ENCODE measurements around the gene UMAD1.
A peak's percentile ranks its signal among the peaks of the same experiment; 100 is the strongest.

The UMAD1 gene

DNA sequence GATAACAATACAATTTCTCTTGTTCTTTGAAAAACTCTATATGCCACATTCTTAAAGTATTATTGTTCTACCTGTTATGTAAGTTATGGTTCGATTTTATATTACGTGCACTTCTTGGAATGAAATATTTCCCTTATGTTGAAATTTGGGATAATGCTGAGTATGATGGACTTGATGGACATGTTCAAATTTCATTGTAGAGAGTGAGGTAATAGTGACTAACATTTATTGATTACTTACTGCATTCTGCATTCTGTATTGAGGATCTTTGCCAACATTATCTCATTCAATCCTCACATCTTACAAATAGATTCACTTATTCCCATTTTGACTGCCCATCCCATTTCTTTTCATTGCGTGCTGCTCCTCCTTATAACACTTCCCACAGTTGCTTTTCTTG, 208.3 kb downstream of the UMAD1 start:
- Histone ChIP-seq H3K79me2 (ENCODE audit: insufficient read depth, low read length) (no peaks in the 10 kb centered on the region), H3K4me1 (ENCODE audit: insufficient read depth, low read length, poor library complexity, severe bottlenecking) (peaks cover 28% of the 10 kb centered on the region), H3K27me3 (ENCODE audit: insufficient read depth, low read length, poor library complexity, severe bottlenecking) (no peaks in the 10 kb centered on the region), H3K9me3 (ENCODE audit: insufficient read depth, low read depth, low read length) (0 out of 2 replicates have a peak, but pooled peaks cover 6% of the 10 kb centered on the region), H4K20me1 (ENCODE audit: insufficient read depth, low read length, poor library complexity, severe bottlenecking) (no peaks in the 10 kb centered on the region), H3K9ac (ENCODE audit: low read depth, low read length, poor library complexity, severe bottlenecking) (no peak overlapping the region), H3K4me3 (ENCODE audit: low read length, poor library complexity, severe bottlenecking) (peak overlapping the region; percentile 32), H3K36me3 (ENCODE audit: insufficient read depth, low read length) (0 out of 2 replicates have a peak, but pooled peaks cover 3% of the 10 kb centered on the region), H3F3A (ENCODE audit: low read depth) (no peaks in the 10 kb centered on the region), H3K9me2 (replicated peaks; ENCODE audit: low read depth, low read length) (no peaks in the 10 kb centered on the region), H2AFZ (ENCODE audit: low read length) (no peak overlapping the region), H3K4me2 (ENCODE audit: low read depth, low read length, poor library complexity, severe bottlenecking) (peak overlapping the region; percentile 50)
- TF ChIP-seq EZH2phosphoT487 (IDR thresholded peaks at IDR 0.05; ENCODE audit: borderline replicate concordance) (no peak), CTCF (conservative IDR thresholded peaks at IDR 0.05; ENCODE audit: low read length) (no peak)

GRCh38 chr7:7850150-7850549, 209.6 kb downstream of the UMAD1 start:
- H3K36me3 ChIP-seq (ENCODE audit: insufficient read depth, low read length): 0 out of 2 replicates have a peak, but pooled peaks cover 3% of the 10 kb centered on the region
- no peaks in the 10 kb centered on the region for H3K79me2 ChIP-seq (ENCODE audit: insufficient read depth, low read length)
- no peaks in the 10 kb centered on the region for H3F3A ChIP-seq (ENCODE audit: low read depth)
- TF ChIP-seq CTCF (conservative IDR thresholded peaks at IDR 0.05; ENCODE audit: low read length) (no peak), EZH2phosphoT487 (IDR thresholded peaks at IDR 0.05; ENCODE audit: borderline replicate concordance) (no peak)
- H2AFZ ChIP-seq (ENCODE audit: low read length): no peak overlapping the region
- H3K9me2 ChIP-seq (replicated peaks; ENCODE audit: low read depth, low read length): no peaks in the 10 kb centered on the region
- H3K4me3 ChIP-seq (ENCODE audit: low read length, poor library complexity, severe bottlenecking): no peak overlapping the region
- H4K20me1 ChIP-seq (ENCODE audit: insufficient read depth, low read length, poor library complexity, severe bottlenecking): no peaks in the 10 kb centered on the region
- peaks cover 28% of the 10 kb centered on the region for H3K4me1 ChIP-seq (ENCODE audit: insufficient read depth, low read length, poor library complexity, severe bottlenecking)
- H3K9ac ChIP-seq (ENCODE audit: low read depth, low read length, poor library complexity, severe bottlenecking): no peak overlapping the region
- H3K27me3 ChIP-seq (ENCODE audit: insufficient read depth, low read length, poor library complexity, severe bottlenecking): no peaks in the 10 kb centered on the region
- H3K9me3 ChIP-seq (ENCODE audit: insufficient read depth, low read depth, low read length): peaks cover 14% of the 10 kb centered on the region; the same call in 1 of the 2 replicates
- H3K4me2 ChIP-seq (ENCODE audit: low read depth, low read length, poor library complexity, severe bottlenecking): no peak overlapping the region

- no peak overlapping the region for H3K4me2 ChIP-seq (ENCODE audit: low read depth, low read length, poor library complexity, severe bottlenecking)
- H3K4me1 ChIP-seq (ENCODE audit: insufficient read depth, low read length, poor library complexity, severe bottlenecking): peaks cover 28% of the 10 kb centered on the region
- peaks cover 25% of the 10 kb centered on the region; the same call in 1 of the 2 replicates for H3K9me3 ChIP-seq (ENCODE audit: insufficient read depth, low read depth, low read length)
Measured at GRCh38 chr7:7851381-7851780, 210.8 kb downstream of the UMAD1 start.

More at GRCh38 chr7:7851381-7851780, 210.8 kb downstream of the UMAD1 start:
- H4K20me1 ChIP-seq (ENCODE audit: insufficient read depth, low read length, poor library complexity, severe bottlenecking): no peaks in the 10 kb centered on the region
- no peak overlapping the region for H3K9ac ChIP-seq (ENCODE audit: low read depth, low read length, poor library complexity, severe bottlenecking)
- H3K9me2 ChIP-seq (replicated peaks; ENCODE audit: low read depth, low read length): no peaks in the 10 kb centered on the region
- H3F3A ChIP-seq (ENCODE audit: low read depth): no peaks in the 10 kb centered on the region
- no peaks in the 10 kb centered on the region for H3K79me2 ChIP-seq (ENCODE audit: insufficient read depth, low read length)
- H2AFZ ChIP-seq (ENCODE audit: low read length): no peak overlapping the region
- 0 out of 2 replicates have a peak, but pooled peaks cover 3% of the 10 kb centered on the region for H3K36me3 ChIP-seq (ENCODE audit: insufficient read depth, low read length)
- no peak overlapping the region for H3K4me3 ChIP-seq (ENCODE audit: low read length, poor library complexity, severe bottlenecking)
- TF ChIP-seq EZH2phosphoT487 (IDR thresholded peaks at IDR 0.05; ENCODE audit: borderline replicate concordance) (no peak), CTCF (conservative IDR thresholded peaks at IDR 0.05; ENCODE audit: low read length) (no peak)
- H3K27me3 ChIP-seq (ENCODE audit: insufficient read depth, low read length, poor library complexity, severe bottlenecking): no peaks in the 10 kb centered on the region
